ENCODE data around the gene ZNF367.
A peak's percentile ranks its signal among the peaks of the same experiment; 100 is the strongest.

ZNF367 gene

GRCh38 chr9:96400132-96400910 is 17.8 kb downstream of the ZNF367 start:
- H3K9me3 ChIP-seq (ENCODE audit: control insufficient read depth in 2 of 2, low read length in 2 of 2): no peaks in the 10 kb centered on the region
- H3K27ac ChIP-seq (ENCODE audit: low read depth in 2 of 2, low read length in 2 of 2): no peak overlapping the region
- H3K9ac ChIP-seq (ENCODE audit: low read depth in 1 of 2, low read length in 2 of 2): no peak overlapping the region
- no peak overlapping the region for H3K4me3 ChIP-seq (ENCODE audit: low read length in 2 of 2)
- H3K27me3 ChIP-seq (ENCODE audit: control insufficient read depth in 2 of 2, insufficient read depth in 2 of 2, low read length in 2 of 2): no peaks in the 10 kb centered on the region
- no peaks in the 10 kb centered on the region for H3K36me3 ChIP-seq (ENCODE audit: control insufficient read depth in 2 of 2, insufficient read depth in 2 of 2, low read length in 2 of 2)
- no peaks in the 10 kb centered on the region for H3K4me1 ChIP-seq (ENCODE audit: control insufficient read depth in 2 of 2, insufficient read depth in 2 of 2, low read length in 2 of 2)

GRCh38 chr9:96399325-96399633 is 18.9 kb downstream of the ZNF367 start:
- no peaks in the 10 kb centered on the region for H3K9me3 ChIP-seq (ENCODE audit: control insufficient read depth in 2 of 2, low read length in 2 of 2)
- no peak overlapping the region for H3K9ac ChIP-seq (ENCODE audit: low read depth in 1 of 2, low read length in 2 of 2)
- H3K36me3 ChIP-seq (ENCODE audit: control insufficient read depth in 2 of 2, insufficient read depth in 2 of 2, low read length in 2 of 2): no peaks in the 10 kb centered on the region
- H3K27ac ChIP-seq (ENCODE audit: low read depth in 2 of 2, low read length in 2 of 2): peak overlapping the region in 1 of 2 donors; percentile 18
- no peak overlapping the region for H3K4me3 ChIP-seq (ENCODE audit: low read length in 2 of 2)
- H3K27me3 ChIP-seq (ENCODE audit: control insufficient read depth in 2 of 2, insufficient read depth in 2 of 2, low read length in 2 of 2): no peaks in the 10 kb centered on the region
- no peaks in the 10 kb centered on the region for H3K4me1 ChIP-seq (ENCODE audit: control insufficient read depth in 2 of 2, insufficient read depth in 2 of 2, low read length in 2 of 2)

- Histone ChIP-seq H3K36me3 (ENCODE audit: control insufficient read depth in 2 of 2, insufficient read depth in 2 of 2, low read length in 2 of 2) (no peaks in the 10 kb centered on the region), H3K4me1 (ENCODE audit: control insufficient read depth in 2 of 2, insufficient read depth in 2 of 2, low read length in 2 of 2) (no peaks in the 10 kb centered on the region), H3K9ac (ENCODE audit: low read depth in 1 of 2, low read length in 2 of 2) (peak overlapping the region in 1 of 2 donors; percentile 17), H3K27me3 (ENCODE audit: control insufficient read depth in 2 of 2, insufficient read depth in 2 of 2, low read length in 2 of 2) (no peaks in the 10 kb centered on the region), H3K9me3 (ENCODE audit: control insufficient read depth in 2 of 2, low read length in 2 of 2) (no peaks in the 10 kb centered on the region), H3K4me3 (ENCODE audit: low read length in 2 of 2) (no peak overlapping the region), H3K27ac (ENCODE audit: low read depth in 2 of 2, low read length in 2 of 2) (peak overlapping the region in 1 of 2 donors; percentile 18)
These were observed 19.4 kb downstream of the ZNF367 start for GRCh38 chr9:96398582-96399324.

- no peaks in the 10 kb centered on the region for H3K36me3 ChIP-seq (ENCODE audit: control insufficient read depth in 2 of 2, insufficient read depth in 2 of 2, low read length in 2 of 2)
- H3K27me3 ChIP-seq (ENCODE audit: control insufficient read depth in 2 of 2, insufficient read depth in 2 of 2, low read length in 2 of 2): no peaks in the 10 kb centered on the region
- H3K27ac ChIP-seq (ENCODE audit: low read depth in 2 of 2, low read length in 2 of 2): no peak overlapping the region
- peaks cover 9 to 11% of the 10 kb centered on the region in 2 donors for H3K4me1 ChIP-seq (ENCODE audit: control insufficient read depth in 2 of 2, insufficient read depth in 2 of 2, low read length in 2 of 2)
- no peak overlapping the region for H3K4me3 ChIP-seq (ENCODE audit: low read length in 2 of 2)
- no peak overlapping the region for H3K9ac ChIP-seq (ENCODE audit: low read depth in 1 of 2, low read length in 2 of 2)
- no peaks in the 10 kb centered on the region for H3K9me3 ChIP-seq (ENCODE audit: control insufficient read depth in 2 of 2, low read length in 2 of 2)
These were observed 22.2 kb downstream of the ZNF367 start for GRCh38 chr9:96395964-96396363.

- Histone ChIP-seq H3K9ac (ENCODE audit: low read depth in 1 of 2, low read length in 2 of 2) (no peak overlapping the region), H3K4me3 (ENCODE audit: low read length in 2 of 2) (no peak overlapping the region), H3K9me3 (ENCODE audit: control insufficient read depth in 2 of 2, low read length in 2 of 2) (no peaks in the 10 kb centered on the region), H3K27me3 (ENCODE audit: control insufficient read depth in 2 of 2, insufficient read depth in 2 of 2, low read length in 2 of 2) (no peaks in the 10 kb centered on the region), H3K4me1 (ENCODE audit: control insufficient read depth in 2 of 2, insufficient read depth in 2 of 2, low read length in 2 of 2) (peaks cover 17 to 20% of the 10 kb centered on the region in 2 donors), H3K36me3 (ENCODE audit: control insufficient read depth in 2 of 2, insufficient read depth in 2 of 2, low read length in 2 of 2) (no peaks in the 10 kb centered on the region), H3K27ac (ENCODE audit: low read depth in 2 of 2, low read length in 2 of 2) (no peak overlapping the region)
These were observed 23.2 kb downstream of the ZNF367 start for GRCh38 chr9:96394832-96395496.

- Histone ChIP-seq H3K27ac (ENCODE audit: low read depth in 2 of 2, low read length in 2 of 2) (peak overlapping the region; percentile 86 to 93), H3K27me3 (ENCODE audit: control insufficient read depth in 2 of 2, insufficient read depth in 2 of 2, low read length in 2 of 2) (no peaks in the 10 kb centered on the region), H3K9me3 (ENCODE audit: control insufficient read depth in 2 of 2, low read length in 2 of 2) (no peaks in the 10 kb centered on the region), H3K4me1 (ENCODE audit: control insufficient read depth in 2 of 2, insufficient read depth in 2 of 2, low read length in 2 of 2) (peaks cover 17 to 20% of the 10 kb centered on the region in 2 donors), H3K36me3 (ENCODE audit: control insufficient read depth in 2 of 2, insufficient read depth in 2 of 2, low read length in 2 of 2) (no peaks in the 10 kb centered on the region), H3K4me3 (ENCODE audit: low read length in 2 of 2) (no peak overlapping the region), H3K9ac (ENCODE audit: low read depth in 1 of 2, low read length in 2 of 2) (no peak overlapping the region)
These were observed 25.9 kb downstream of the ZNF367 start for GRCh38 chr9:96392263-96392662.

GRCh38 chr9:96391021-96391765 is 27.0 kb downstream of the ZNF367 start:
- Histone ChIP-seq H3K9ac (ENCODE audit: low read depth in 1 of 2, low read length in 2 of 2) (peak overlapping the region; percentile 47 to 55), H3K27ac (ENCODE audit: low read depth in 2 of 2, low read length in 2 of 2) (peak overlapping the region; percentile 86 to 93), H3K4me1 (ENCODE audit: control insufficient read depth in 2 of 2, insufficient read depth in 2 of 2, low read length in 2 of 2) (peaks cover 17 to 21% of the 10 kb centered on the region in 2 donors), H3K27me3 (ENCODE audit: control insufficient read depth in 2 of 2, insufficient read depth in 2 of 2, low read length in 2 of 2) (no peaks in the 10 kb centered on the region), H3K4me3 (ENCODE audit: low read length in 2 of 2) (peak overlapping the region; percentile 41 to 67), H3K36me3 (ENCODE audit: control insufficient read depth in 2 of 2, insufficient read depth in 2 of 2, low read length in 2 of 2) (no peaks in the 10 kb centered on the region), H3K9me3 (ENCODE audit: control insufficient read depth in 2 of 2, low read length in 2 of 2) (no peaks in the 10 kb centered on the region)

- no peaks in the 10 kb centered on the region for H3K9me3 ChIP-seq (ENCODE audit: control insufficient read depth in 2 of 2, low read length in 2 of 2)
- no peak overlapping the region for H3K9ac ChIP-seq (ENCODE audit: low read depth in 1 of 2, low read length in 2 of 2)
- H3K4me1 ChIP-seq (ENCODE audit: control insufficient read depth in 2 of 2, insufficient read depth in 2 of 2, low read length in 2 of 2): peaks cover 23 to 31% of the 10 kb centered on the region in 2 donors
- no peak overlapping the region for H3K4me3 ChIP-seq (ENCODE audit: low read length in 2 of 2)
- H3K27ac ChIP-seq (ENCODE audit: low read depth in 2 of 2, low read length in 2 of 2): no peak overlapping the region
- no peaks in the 10 kb centered on the region for H3K36me3 ChIP-seq (ENCODE audit: control insufficient read depth in 2 of 2, insufficient read depth in 2 of 2, low read length in 2 of 2)
- H3K27me3 ChIP-seq (ENCODE audit: control insufficient read depth in 2 of 2, insufficient read depth in 2 of 2, low read length in 2 of 2): no peaks in the 10 kb centered on the region
These were observed 30.0 kb downstream of the ZNF367 start for GRCh38 chr9:96388144-96388543.

GRCh38 chr9:96386157-96386556 is 32.0 kb downstream of the ZNF367 start:
- no peaks in the 10 kb centered on the region for H3K27me3 ChIP-seq (ENCODE audit: control insufficient read depth in 2 of 2, insufficient read depth in 2 of 2, low read length in 2 of 2)
- H3K36me3 ChIP-seq (ENCODE audit: control insufficient read depth in 2 of 2, insufficient read depth in 2 of 2, low read length in 2 of 2): peaks cover 0 to 6% of the 10 kb centered on the region in 2 donors
- no peak overlapping the region for H3K9ac ChIP-seq (ENCODE audit: low read depth in 1 of 2, low read length in 2 of 2)
- H3K4me1 ChIP-seq (ENCODE audit: control insufficient read depth in 2 of 2, insufficient read depth in 2 of 2, low read length in 2 of 2): peaks cover 23 to 31% of the 10 kb centered on the region in 2 donors
- no peaks in the 10 kb centered on the region for H3K9me3 ChIP-seq (ENCODE audit: control insufficient read depth in 2 of 2, low read length in 2 of 2)
- no peak overlapping the region for H3K27ac ChIP-seq (ENCODE audit: low read depth in 2 of 2, low read length in 2 of 2)
- H3K4me3 ChIP-seq (ENCODE audit: low read length in 2 of 2): no peak overlapping the region
